GM18526 (cell line): Measurements from ENCODE around the gene TSNAX.

Experiments
- POLR2A ChIP-seq: IDR thresholded peaks from 3 replicates; pipeline ENCODE4 v1.6.1; 2011; ENCODE audit not compliant: insufficient read length; ENCODE audit errors: extremely low read depth

Gene TSNAX

DNA sequence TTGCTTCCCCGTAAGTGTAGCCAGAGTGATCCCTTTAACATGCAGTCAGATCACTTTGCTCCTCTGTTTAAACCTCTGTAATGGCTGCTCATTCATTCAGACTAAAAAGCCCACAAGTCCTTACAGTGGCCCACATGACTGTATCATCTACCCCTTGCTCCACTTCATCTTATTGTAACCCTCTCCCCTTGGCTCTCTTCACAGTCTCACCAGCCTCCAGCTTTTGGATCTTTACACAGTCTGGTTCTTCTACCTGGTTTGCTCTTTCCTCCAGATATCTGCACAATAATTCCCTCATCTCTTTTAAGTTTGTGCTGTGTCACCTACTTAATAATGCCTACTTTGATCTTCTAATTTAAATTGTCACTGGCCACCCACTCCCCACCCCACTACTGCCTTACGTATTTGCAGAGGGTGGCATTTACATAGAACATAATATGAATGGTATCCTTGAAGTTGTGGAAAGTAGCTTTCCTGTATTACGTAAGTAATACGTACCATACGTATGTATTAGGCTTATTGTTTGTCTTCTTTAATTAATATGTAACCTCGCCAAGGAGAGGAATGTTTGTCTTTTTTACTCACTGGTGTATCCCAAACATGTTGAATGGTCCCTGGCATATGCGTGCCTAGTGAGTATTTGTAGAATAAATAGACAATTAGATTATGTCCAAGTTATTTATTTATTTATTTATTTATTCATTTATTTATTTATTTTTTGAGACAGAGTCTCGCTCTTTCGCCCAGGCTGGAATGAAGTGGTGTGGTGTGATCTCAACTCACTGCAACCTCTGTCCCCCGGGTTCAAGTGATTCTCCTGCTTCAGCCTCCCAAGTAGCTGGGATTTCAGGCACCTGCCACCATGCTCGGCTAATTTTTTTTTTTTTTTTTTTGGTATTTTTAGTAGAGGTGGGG lies 48.6 kb downstream of the TSNAX start:
- TF ChIP-seq POLR2A, result no peak

GRCh38 chr1:231580874-231581273 lies 52.4 kb downstream of the TSNAX start:
- TF ChIP-seq POLR2A, result no peak

GRCh38 chr1:231581859-231582258 lies 53.4 kb downstream of the TSNAX start:
- no peak for TF ChIP-seq POLR2A

DNA sequence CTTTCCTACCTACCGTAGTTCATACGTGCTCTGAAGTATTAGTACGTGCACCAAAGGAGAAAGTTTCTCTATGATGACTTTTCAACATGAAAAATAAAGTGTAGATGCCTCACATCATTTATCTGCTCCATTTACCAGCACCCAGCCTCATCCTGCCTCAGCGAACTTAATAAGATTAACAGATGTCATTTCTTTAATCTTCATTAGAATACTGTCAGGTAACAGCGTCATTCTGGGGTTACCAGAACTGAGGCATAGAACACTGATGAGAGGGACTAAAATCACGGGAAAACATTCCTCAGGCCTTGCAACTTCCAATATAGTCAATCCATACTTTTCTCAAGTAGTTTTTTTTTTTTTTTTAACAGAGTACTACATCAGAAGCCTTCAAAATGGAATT lies 54.9 kb downstream of the TSNAX start:
- no peak for TF ChIP-seq POLR2A

DNA sequence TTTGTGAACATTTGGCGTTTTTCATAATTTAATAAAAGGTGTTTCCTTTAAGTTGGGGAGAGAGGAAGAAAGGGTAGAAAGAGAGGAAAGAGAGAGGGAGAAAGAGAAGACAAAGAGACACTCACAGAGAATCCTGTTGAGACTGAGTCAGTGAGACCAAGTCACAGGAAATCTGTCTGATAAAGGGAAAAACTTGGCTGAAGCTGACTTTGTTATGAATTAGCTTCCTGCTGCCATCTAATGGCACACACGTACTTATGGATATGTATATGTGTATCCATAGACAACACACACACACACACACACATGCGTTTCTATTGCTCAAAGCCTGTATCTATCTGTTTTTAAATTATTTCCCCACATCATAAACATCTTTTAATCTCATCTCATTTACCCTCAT lies 55.6 kb downstream of the TSNAX start:
- TF ChIP-seq POLR2A, result no peak

DNA sequence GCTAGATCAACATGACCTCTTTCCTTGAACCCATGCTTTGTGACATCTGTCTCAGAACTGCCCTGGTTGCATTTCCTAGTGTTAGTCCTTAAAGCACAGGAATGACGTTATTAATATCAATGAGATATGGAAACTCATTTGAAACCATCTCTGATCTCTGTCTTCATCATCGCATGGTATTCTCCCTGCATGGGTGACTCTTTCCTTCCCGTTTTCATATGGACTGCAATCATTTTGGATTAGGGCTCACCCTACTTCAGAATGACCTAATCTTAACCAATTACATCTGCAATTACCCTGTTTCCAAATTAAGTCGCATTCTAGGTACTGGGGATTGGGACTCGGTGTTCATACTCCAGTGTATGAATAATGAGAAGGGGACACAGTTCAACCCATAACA lies 56.5 kb downstream of the TSNAX start:
- TF ChIP-seq POLR2A, result no peak

GRCh38 chr1:231590453-231591198 lies 62.2 kb downstream of the TSNAX start:
- no peak for TF ChIP-seq POLR2A

- TF ChIP-seq POLR2A, result no peak
Measured at GRCh38 chr1:231591466-231591865, 63.0 kb downstream of the TSNAX start.

GRCh38 chr1:231592809-231593208 lies 64.3 kb downstream of the TSNAX start:
- no peak for TF ChIP-seq POLR2A

GRCh38 chr1:231594123-231594522 lies 65.7 kb downstream of the TSNAX start:
- no peak for TF ChIP-seq POLR2A

DNA sequence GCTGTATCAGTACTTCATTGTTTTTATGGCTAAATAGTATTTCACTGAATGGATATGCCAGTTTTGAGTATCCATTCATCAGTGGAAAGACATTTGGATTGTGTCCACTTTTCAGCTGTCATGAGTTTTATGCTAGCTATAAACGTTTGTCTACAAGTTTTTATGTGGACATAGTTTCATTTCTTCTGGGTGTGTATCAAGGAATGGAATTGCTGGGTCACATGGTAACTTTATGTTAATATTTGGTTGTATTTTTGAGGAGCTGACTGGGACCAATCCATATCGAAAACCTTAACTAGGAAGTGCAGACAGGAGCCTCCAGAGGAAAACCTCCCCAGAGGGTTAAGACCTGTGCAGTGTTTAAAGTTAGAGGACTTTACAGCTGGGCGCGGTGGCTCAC lies 66.3 kb downstream of the TSNAX start:
- no peak for TF ChIP-seq POLR2A

GRCh38 chr1:231596337-231596791 lies 67.9 kb downstream of the TSNAX start:
- no peak for TF ChIP-seq POLR2A

DNA sequence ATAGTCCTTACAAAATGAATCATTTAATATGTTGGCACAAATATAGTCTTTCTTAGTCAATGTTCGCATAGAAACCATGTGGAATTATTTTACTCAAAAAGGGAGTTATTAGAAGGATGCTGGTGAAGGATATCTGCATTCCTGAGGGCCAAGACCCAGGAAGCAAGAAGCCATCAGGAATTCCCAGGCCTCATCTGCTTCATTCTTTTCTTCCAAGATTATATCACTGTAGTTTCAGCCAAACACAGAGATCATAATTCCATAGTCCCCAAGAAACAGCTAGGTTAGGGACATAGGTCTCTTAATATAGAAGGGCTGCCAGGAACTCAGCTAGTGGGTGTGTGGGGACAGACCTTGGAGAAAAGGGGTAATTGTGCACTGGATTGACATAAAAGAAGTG lies 69.5 kb downstream of the TSNAX start:
- TF ChIP-seq POLR2A, result no peak

- TF ChIP-seq POLR2A, result no peak
Measured at GRCh38 chr1:231600458-231600976, 72.0 kb downstream of the TSNAX start.

GRCh38 chr1:231601824-231602672 lies 73.6 kb downstream of the TSNAX start:
- no peak for TF ChIP-seq POLR2A
